MCF 10A (cell line): Measurements from ENCODE around the gene FOSL1. TPM values are rescaled to one million over a fixed set of nuclear protein-coding genes. Genes with fewer than 3 reads are reported as not detected.

Experiments used
- BruUV-seq: library from RNA; stranded (reverse); fragments of 400-500 nt; replicated peaks from 2 replicates; lab custom pipeline; 2021; lab: Mats Ljungman, UMichigan
- CTCF ChIA-PET: fragments of 300-600 bp; sonication (Branson Sonifier 250); formaldehyde crosslinking; extraction: SDS; loops from one replicate; lab custom pipeline; 2021; ENCODE audit warnings: antibody characterized with exemption, inconsistent platforms; lab: Yijun Ruan, JAX
- POLR2A ChIA-PET: fragments of 300-600, 350-650 bp; sonication (Branson Sonifier 250); formaldehyde crosslinking; extraction: SDS; loops from one replicate; lab custom pipeline; 2020; ENCODE audit warnings: antibody characterized with exemption, inconsistent platforms; lab: Yijun Ruan, JAX
- DNase-seq: peaks from one replicate; pipeline ENCODE4 v3.0.0-alpha.2; 2018; ENCODE audit not compliant: unreplicated experiment
- H3K27ac Mint-ChIP-seq: one replicate; pipeline ENCODE4 v1.8.0; 2022; ENCODE audit warnings: mild to moderate bottlenecking, low read depth, mixed read lengths; ENCODE audit not compliant: unreplicated experiment
- H3K27me3 Mint-ChIP-seq: one replicate; pipeline ENCODE4 v1.8.0; 2022; ENCODE audit warnings: mixed read lengths; ENCODE audit not compliant: insufficient read depth, unreplicated experiment
- H3K36me3 Mint-ChIP-seq: one replicate; pipeline ENCODE4 v1.8.0; 2022; ENCODE audit warnings: mild to moderate bottlenecking, moderate library complexity, mixed read lengths; ENCODE audit not compliant: insufficient read depth, unreplicated experiment
- H3K4me1 Mint-ChIP-seq: one replicate; pipeline ENCODE4 v1.8.0; 2022; ENCODE audit warnings: mixed read lengths; ENCODE audit not compliant: insufficient read depth, unreplicated experiment
- H3K4me3 Mint-ChIP-seq: one replicate; pipeline ENCODE4 v1.8.0; 2022; ENCODE audit warnings: mild to moderate bottlenecking, moderate library complexity, mixed read lengths; ENCODE audit not compliant: unreplicated experiment
- H3K9me3 Mint-ChIP-seq: one replicate; pipeline ENCODE4 v1.8.0; 2022; ENCODE audit warnings: mixed read lengths; ENCODE audit not compliant: unreplicated experiment
- CTCF ChIP-seq: fragments of 200-600 bp; IDR thresholded peaks from one replicate; pipeline ENCODE4 v1.8.0; 2022; ENCODE audit warnings: antibody characterized with exemption, mild to moderate bottlenecking; ENCODE audit not compliant: unreplicated experiment
- intact Hi-C: fragments of 100-400 bp; cut with micrococcal nuclease; formaldehyde crosslinking; loops from 2 replicates; pipeline ENCODE4 v1.14.1; 2022
- total RNA-seq: library from RNA; stranded (reverse); gene quantifications from 2 replicates; pipeline ENCODE4 v1.2.3, GENCODE V29; 2022

Gene FOSL1
- total RNA-seq, 1 experiment from 2014 or later, result 124 TPM

GRCh38 chr11:65884716-65885092 lies 15.5 kb downstream of the FOSL1 start:
- ChIA-PET POLR2A (interaction anchor here (0.6 to 9.9 kb wide), 9 partner anchors 11 to 173 kb away, joined by 3 to 181 read pairs (median 4); partner anchors contain the start of genes C11orf68, CFL1, KAT5 and MUS81), CTCF (interaction anchor here (0.5 to 9.0 kb wide), 46 partner anchors 8 to 1016 kb away, joined by 3 to 203 read pairs (median 4); partner anchors contain the start of genes KAT5, MUS81 and SART1)
- peak; percentile 77 for DNase-seq
- BruUV-seq, result no TSS peak
- intact Hi-C loops, result loop anchor here (1.0 kb wide), 2 partner anchors 105 to 173 kb away; no protein-coding TSS in a partner anchor
- Mint-ChIP-seq H3K27me3 (no peaks in the 10 kb centered on the region), H3K27ac (peak overlapping the region; percentile 22), H3K4me1 (peaks cover 11% of the 10 kb centered on the region), H3K4me3 (no peak overlapping the region), H3K9me3 (no peaks in the 10 kb centered on the region), H3K36me3 (peaks cover 33% of the 10 kb centered on the region)
- peak; percentile 98 for TF ChIP-seq CTCF

GRCh38 chr11:65883786-65884715 lies 16.1 kb downstream of the FOSL1 start:
- no peak for TF ChIP-seq CTCF
- H3K4me3 Mint-ChIP-seq, result no peak overlapping the region
- peak overlapping the region; percentile 22 for H3K27ac Mint-ChIP-seq
- H3K36me3 Mint-ChIP-seq, result peaks cover 32% of the 10 kb centered on the region
- intact Hi-C loops, result loop anchor here (1.0 kb wide), 2 partner anchors 105 to 173 kb away; no protein-coding TSS in a partner anchor
- no peaks in the 10 kb centered on the region for H3K27me3 Mint-ChIP-seq
- BruUV-seq, result no TSS peak
- H3K4me1 Mint-ChIP-seq, result peaks cover 5% of the 10 kb centered on the region
- no peaks in the 10 kb centered on the region for H3K9me3 Mint-ChIP-seq
- no peak for DNase-seq
- ChIA-PET POLR2A (interaction anchor here (0.6 to 9.9 kb wide), 9 partner anchors 10 to 172 kb away, joined by 3 to 181 read pairs (median 4); partner anchors contain the start of genes C11orf68, CFL1, KAT5 and MUS81), CTCF (interaction anchor here (0.6 to 9.0 kb wide), 42 partner anchors 8 to 1015 kb away, joined by 3 to 203 read pairs (median 4); partner anchors contain the start of genes KAT5, MUS81 and SART1)

- no peaks in the 10 kb centered on the region for H3K27me3 Mint-ChIP-seq
- no peak overlapping the region for H3K27ac Mint-ChIP-seq
- no peak for DNase-seq
- ChIA-PET CTCF (interaction anchor here (0.7 to 9.0 kb wide), 14 partner anchors 9 to 186 kb away, joined by 3 to 203 read pairs (median 16); partner anchors contain the start of genes KAT5 and MUS81), POLR2A (interaction anchor here (1.9 kb wide), 1 partner anchor 9 kb away, joined by 4 read pairs; no protein-coding TSS in a partner anchor)
- intact Hi-C loops, result no loop called here
- no peak for TF ChIP-seq CTCF
- no peaks in the 10 kb centered on the region for H3K4me1 Mint-ChIP-seq
- no peak overlapping the region for H3K4me3 Mint-ChIP-seq
- BruUV-seq, result no TSS peak
- H3K36me3 Mint-ChIP-seq, result peaks cover 26% of the 10 kb centered on the region
- H3K9me3 Mint-ChIP-seq, result no peaks in the 10 kb centered on the region
These were observed 17.0 kb downstream of the FOSL1 start for GRCh38 chr11:65883058-65883761.
